HG02759 (cell line): Measurements from ENCODE around the gene CETN3.
"Not testable (repeated sequence)": the region's sequence is repeated elsewhere in the genome, so short reads cannot be mapped to it uniquely, and the experiment has no call there.

Experiments
- ATAC-seq: cut with Tn5 transposase; IDR thresholded peaks from one replicate; pipeline ENCODE4 v1.9.1; 2021; ENCODE audit warnings: mild to moderate bottlenecking, moderate library complexity; ENCODE audit not compliant: unreplicated experiment

The CETN3 gene

GRCh38 chr5:90384389-90384788, 25.2 kb downstream of the CETN3 start:
- ATAC-seq, result no peak

DNA sequence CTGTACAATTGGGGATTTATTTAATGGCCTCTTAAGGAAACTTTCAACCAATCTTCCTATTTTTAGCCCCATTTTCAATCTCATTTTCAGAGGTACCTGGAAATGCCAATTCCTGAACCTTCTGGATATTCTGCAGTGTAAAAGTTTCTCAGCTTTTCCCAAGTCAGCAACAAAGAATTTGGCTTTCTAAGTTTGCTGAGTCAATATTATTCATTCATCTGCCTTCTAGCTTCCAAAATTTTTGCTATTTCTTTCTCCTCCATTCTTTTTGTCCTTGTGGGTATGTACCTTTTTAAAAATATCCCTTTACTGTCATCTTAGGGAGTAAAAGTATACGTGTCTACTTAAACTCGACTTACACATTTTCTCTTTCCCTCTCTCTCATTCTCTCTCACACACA, 25.7 kb downstream of the CETN3 start:
- no peak for ATAC-seq

GRCh38 chr5:90381213-90381929, 28.2 kb downstream of the CETN3 start:
- ATAC-seq, result no peak

- no peak for ATAC-seq
These were observed 29.9 kb downstream of the CETN3 start for GRCh38 chr5:90379652-90380051.

DNA sequence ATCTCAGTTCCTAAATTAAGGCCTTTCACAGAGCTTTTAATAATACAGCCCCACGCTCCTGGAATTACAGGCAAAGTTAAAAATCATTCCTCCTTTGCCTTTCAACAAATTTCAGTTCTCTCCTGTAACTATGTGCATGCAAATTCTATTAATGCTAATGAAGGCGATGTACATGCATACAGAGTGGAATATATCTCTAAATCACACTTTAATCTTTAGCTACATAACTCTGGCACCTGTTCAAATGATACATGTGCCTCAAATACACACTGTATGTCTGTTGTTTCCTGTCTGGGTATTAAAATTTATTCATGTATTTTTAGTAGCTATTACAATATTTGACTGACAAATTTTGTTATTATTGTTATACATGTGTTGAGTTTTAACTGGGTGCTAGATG, 30.8 kb downstream of the CETN3 start:
- ATAC-seq, result no peak

DNA sequence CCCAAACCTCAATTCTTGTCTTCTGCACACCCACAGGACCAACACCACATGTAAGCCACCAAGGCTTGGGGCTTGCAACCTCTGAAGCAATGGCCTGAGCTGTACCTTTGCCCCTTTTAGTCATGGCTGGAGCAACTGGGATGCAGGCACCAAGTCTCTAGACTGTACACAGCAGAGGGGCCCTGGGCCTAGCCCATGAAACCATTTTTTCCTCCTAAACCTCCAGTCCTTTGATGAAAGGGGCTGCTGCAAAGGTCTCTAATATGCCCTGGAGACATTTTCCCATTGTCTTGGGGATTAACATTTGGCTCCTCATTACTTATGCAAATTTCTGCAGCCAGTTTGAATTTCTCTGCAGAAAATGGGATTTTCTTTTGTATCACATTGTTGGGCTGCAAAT, 38.3 kb downstream of the CETN3 start:
- ATAC-seq, result not testable (repeated sequence)

- peak; percentile 90 for ATAC-seq
These were observed 40.9 kb downstream of the CETN3 start for GRCh38 chr5:90368454-90369246.

DNA sequence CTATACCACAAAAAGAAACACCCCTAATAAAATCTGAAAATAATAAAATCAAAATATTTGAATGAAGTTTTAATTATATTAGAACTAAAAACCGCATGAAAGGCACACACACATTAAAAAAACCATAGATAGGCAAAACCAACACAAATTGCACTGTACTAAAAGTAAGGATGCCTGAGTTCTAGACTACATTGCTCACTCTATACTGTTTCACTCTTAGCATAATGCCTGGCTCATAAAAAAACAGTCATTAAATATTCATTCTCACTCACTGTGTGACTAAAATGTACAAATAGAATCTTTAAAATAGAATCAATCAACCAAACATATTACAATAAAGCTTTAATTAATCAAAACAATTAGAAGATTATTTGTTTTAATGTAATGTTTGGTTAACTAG, 41.7 kb downstream of the CETN3 start:
- no peak for ATAC-seq

GRCh38 chr5:90366948-90367347, 42.6 kb downstream of the CETN3 start:
- no peak for ATAC-seq

DNA sequence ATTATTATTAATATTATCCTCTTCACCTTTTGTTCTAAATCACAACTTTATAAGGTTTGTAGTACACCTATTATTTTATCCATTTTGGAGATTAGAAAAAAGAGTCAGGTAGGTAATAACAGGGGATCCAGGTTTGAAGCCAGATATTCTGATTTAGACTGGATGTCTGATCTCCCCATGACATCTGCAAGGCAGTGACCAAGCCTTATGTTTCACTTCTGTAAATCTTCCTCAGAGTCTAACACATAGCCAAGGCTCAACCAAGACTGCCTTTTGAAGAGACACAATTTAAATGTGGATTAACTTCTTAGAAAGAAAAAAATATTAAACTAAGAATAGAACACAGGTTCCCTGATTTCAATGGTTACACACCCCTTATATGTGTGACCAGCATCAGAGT, 44.2 kb downstream of the CETN3 start:
- no peak for ATAC-seq

GRCh38 chr5:90359073-90359920, 50.3 kb downstream of the CETN3 start:
- ATAC-seq, result no peak

DNA sequence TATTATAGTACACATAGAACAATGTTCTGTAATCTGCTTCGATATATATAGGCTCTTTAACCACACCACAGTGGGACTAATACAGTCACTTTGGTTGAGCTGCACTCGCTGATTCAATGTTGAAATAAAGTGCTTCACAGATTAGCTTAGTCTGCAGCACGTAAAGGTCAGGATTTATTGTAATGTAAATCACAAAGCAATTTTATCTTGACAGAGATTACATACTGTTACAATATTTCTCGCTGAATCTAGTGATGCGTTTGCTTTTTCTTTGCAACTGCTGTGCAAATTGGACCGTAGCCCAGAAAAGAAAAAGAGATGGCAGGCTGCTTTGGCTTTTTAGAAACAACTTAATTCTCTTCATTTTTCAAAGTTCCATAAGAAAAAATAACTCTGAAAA, 52.9 kb downstream of the CETN3 start:
- ATAC-seq, result no peak

DNA sequence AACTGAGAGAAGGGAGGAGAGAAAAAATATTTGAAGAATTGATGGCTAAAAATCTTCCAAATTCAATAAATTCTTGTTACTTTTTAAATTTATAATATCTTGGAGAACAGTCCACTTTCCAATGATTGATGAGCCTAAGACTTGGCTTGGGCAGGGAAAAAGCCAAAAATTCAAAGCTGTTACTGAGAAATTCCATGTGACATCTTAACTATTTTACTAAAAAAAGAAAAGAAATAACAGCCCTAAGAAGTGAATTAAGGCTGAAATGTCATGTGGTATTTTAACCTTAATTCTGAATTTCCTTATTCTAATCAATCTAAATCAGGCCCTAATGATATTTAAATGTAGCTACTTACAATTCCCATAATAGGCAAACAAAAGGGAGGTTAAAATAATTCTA, 53.4 kb downstream of the CETN3 start:
- no peak for ATAC-seq

DNA sequence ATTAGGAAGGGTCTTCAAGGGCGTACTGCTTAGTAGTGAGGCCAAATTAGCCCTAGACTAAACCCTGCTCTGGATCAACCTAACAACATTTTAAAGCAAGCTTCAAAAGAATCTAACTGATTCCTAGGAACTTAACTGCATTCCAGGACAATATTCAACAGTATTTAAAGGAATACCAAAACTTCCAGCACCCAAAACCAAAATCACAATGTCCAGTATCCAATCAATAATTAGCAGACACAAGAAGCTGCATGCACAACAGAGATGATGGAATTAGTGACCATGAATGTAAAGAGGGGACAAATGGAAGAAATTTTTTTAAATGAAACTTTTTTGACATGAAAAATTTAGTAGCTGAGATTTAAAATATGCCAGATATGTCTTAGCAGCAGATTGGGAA, 53.9 kb downstream of the CETN3 start:
- no peak for ATAC-seq

- ATAC-seq, result peak; percentile 83
These were observed 56.3 kb downstream of the CETN3 start for GRCh38 chr5:90353254-90353653.

- ATAC-seq, result no peak
These were observed 58.5 kb downstream of the CETN3 start for GRCh38 chr5:90351101-90351500.

GRCh38 chr5:90347462-90347861, 62.1 kb downstream of the CETN3 start:
- ATAC-seq, result peak; percentile 80

- ATAC-seq, result no peak
These were observed 63.9 kb downstream of the CETN3 start for GRCh38 chr5:90345684-90346083.

DNA sequence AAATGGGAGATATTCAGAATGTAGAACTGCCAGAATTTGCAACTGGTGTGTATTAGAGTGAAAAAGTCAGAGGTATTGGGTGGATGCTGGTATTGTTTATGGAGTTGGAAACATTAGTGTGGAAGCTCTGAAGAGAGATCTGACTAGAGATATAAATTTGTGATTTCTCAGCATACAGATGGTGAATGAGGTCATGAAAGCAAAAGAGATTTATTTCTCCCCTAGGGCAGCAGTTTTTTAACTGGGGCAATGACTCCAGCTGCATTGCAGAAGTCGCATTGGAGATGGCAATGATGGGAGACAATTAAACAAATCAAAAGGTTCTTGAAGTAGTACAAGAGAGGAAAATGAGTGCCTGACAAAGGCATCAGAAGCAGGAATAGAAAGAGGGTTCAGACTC, 64.9 kb downstream of the CETN3 start:
- ATAC-seq, result no peak

- not testable (repeated sequence) for ATAC-seq
These were observed 65.8 kb downstream of the CETN3 start for GRCh38 chr5:90343731-90344130.

DNA sequence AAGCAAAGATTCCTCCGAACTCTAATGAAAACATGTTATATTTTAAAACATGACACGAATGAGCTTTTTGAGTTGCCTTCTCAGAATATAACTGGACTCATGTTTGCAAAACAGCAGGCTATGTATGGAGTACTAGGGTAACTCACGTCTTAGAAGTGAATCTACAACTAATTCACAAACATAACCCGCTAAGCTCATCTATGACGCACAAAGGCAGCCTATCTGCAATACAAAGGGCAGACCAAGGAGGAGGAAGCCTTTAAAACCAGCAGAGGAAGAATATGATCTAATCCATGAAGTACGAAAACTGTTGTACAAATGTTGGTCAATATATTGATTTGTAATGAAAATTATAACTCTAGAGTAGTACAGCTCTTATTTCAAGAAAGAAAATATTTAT, 67.0 kb downstream of the CETN3 start:
- no peak for ATAC-seq
